Measurements from ENCODE around the gene EBF4. TPM values are rescaled to one million over a fixed set of nuclear protein-coding genes. Genes with fewer than 3 reads are reported as not detected.
A peak's percentile ranks its signal among the peaks of the same experiment; 100 is the strongest.

The EBF4 gene, protein sequence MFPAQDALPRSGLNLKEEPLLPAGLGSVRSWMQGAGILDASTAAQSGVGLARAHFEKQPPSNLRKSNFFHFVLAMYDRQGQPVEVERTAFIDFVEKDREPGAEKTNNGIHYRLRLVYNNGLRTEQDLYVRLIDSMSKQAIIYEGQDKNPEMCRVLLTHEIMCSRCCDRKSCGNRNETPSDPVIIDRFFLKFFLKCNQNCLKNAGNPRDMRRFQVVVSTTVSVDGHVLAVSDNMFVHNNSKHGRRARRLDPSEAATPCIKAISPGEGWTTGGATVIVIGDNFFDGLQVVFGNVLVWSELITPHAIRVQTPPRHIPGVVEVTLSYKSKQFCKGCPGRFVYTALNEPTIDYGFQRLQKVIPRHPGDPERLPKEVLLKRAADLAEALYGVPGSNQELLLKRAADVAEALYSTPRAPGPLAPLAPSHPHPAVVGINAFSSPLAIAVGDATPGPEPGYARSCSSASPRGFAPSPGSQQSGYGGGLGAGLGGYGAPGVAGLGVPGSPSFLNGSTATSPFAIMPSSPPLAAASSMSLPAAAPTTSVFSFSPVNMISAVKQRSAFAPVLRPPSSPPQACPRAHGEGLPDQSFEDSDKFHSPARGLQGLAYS
- 10 to 100 TPM in 2 of 5 donors, 1 to 10 TPM in 3; 7.0 to 69.2 (median 8.5) TPM for total RNA-seq
- 10 to 100 TPM; 10.2 to 16.8 (median 15.0) TPM for polyA plus RNA-seq
- long read RNA-seq, donor 1, partial matches to known transcripts = 0 of 2 reads
- long read RNA-seq, donor 1, other reads (novel, unspliced or antisense) = 0 of 2 reads
- long read RNA-seq, donor 2, partial matches to known transcripts = 0 of 2 reads
- long read RNA-seq, donor 2, other reads (novel, unspliced or antisense) = 0 of 2 reads
- long read RNA-seq, donor 3, partial matches to known transcripts = 0 of 3 reads
- long read RNA-seq, donor 3, other reads (novel, unspliced or antisense) = 0 of 3 reads
- long read RNA-seq, donor 4 = 0 reads
- long read RNA-seq, donor 5, partial matches to known transcripts = 0 of 2 reads
- long read RNA-seq, donor 5, other reads (novel, unspliced or antisense) = 0 of 2 reads
- long read RNA-seq, donor 6, transcript EBF4-206 (3 exons, 1,647 nt) = major isoform, 5 of 6 reads
- long read RNA-seq, donor 6, partial matches to known transcripts = 0 of 6 reads
- long read RNA-seq, donor 6, other reads (novel, unspliced or antisense) = 0 of 6 reads
- long read RNA-seq, donor 7, partial matches to known transcripts = 0 of 1 reads
- long read RNA-seq, donor 7, other reads (novel, unspliced or antisense) = 0 of 1 reads
- long read RNA-seq, donor 8, partial matches to known transcripts = 0 of 3 reads
- long read RNA-seq, donor 8, other reads (novel, unspliced or antisense) = 0 of 3 reads
- long read RNA-seq, donor 9 = 0 reads
- long read RNA-seq, donor 10, partial matches to known transcripts = 0 of 1 reads
- long read RNA-seq, donor 10, other reads (novel, unspliced or antisense) = 0 of 1 reads

DNA sequence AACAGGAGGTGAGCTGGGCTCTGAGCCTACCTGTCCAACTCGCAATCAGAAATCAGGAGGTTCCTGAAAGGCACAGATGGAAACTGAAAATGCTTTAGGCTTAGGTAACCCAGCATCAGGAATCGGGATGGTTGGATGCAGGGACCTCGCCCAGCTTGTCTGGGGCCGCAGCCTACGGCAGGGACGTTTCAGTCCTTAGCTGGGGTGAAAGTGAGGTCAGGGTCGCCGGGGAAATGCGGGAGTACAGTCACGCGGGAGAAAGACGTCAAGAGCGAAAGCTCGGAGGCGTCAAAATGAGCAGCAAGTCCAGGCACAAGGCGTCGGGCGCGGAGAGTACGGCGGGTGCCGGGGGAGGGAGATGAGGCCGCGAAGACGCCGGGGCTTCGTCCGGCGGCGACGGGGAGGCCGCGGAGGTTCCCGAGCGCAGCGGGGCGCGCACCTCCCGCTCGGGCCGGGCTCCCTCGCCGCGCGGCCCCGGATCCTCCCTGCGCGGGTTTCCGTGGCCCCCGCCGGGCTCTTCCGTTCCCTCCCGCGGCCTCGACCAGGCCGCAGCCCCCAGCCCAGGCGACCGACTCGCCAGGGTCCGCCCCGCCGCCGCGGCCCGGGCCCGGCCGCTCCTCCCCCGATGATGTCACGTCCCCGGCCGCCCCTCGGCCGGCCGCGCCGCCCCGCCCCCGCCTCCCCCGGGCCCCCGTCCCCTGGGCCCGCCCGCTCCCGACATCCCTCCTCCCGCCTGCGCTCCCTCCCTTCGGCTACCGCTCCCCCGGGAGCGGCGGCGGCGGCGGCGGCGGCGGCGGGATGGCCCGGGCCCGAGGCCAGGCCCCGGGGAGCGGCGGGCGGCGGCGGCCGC lies at the start of gene EBF4:
TSS of gene EBF4 (plus strand) at position 745 of the 850 bp plus-strand sequence. CDS start 866 bp downstream, outside the sequence.
- Histone ChIP-seq H3K27ac (peak within 1 kb of the TSS; percentile 9 to 94 (median 85)), H3K4me1 (peaks cover 9 to 35% (median 24%) of the 10 kb centered on the region in 4 donors), H3K9me3 (no peaks in the 10 kb centered on the region), H3K4me3 (peak within 1 kb of the TSS; percentile 53 to 63 (median 61)), H3K27me3 (peaks cover 0 to 47% (median 17%) of the 10 kb centered on the region in 3 donors), H3K36me3 (no peaks in the 10 kb centered on the region)
- DNase-seq = peak; percentile 55 to 87
- intact Hi-C loops (cut with DNase I; ENCODE audit: low total_unique reads) = no loop called here
- TF ChIP-seq POLR2AphosphoS5 (IDR thresholded peaks at IDR 0.05) (peak in 1 of 3 donors; percentile 26), EP300 (IDR thresholded peaks at IDR 0.05) (no peak)
- WGBS, 5 donors = 2 to 7% (median 4%) methylated on average over 21 to 101 of the region's 106 CpGs

DNA sequence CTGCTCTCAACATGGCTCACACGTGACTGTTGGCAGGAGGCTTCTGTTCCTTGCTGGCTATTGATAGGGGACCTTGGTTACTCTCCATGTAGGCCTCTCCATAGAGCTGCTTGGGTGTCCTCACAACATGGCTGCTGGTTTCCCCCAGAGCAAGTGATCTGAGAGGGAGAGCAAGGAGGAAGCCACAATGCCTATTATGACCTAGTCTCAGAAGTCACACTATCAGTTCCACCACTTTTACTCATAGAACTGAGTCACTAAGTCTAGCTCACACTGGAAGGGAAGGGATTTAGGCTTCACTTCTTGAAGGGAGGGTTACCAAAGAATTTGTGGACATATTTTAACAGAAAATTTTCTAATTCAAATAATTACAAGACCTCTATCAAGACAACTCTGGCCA lies 48.9 kb upstream of the EBF4 start:
- Histone ChIP-seq H3K27ac (no peak overlapping the region), H3K36me3 (peaks cover 0 to 15% (median 0%) of the 10 kb centered on the region in 4 donors), H3K4me1 (peaks cover 0 to 5% (median 0%) of the 10 kb centered on the region in 4 donors), H3K27me3 (no peaks in the 10 kb centered on the region), H3K4me3 (no peak overlapping the region), H3K9me3 (no peaks in the 10 kb centered on the region)
- DNase-seq = no peak
- 50 to 100% (median 94%) methylated on average over 1 of the region's 1 CpG for WGBS, 5 donors
- TF ChIP-seq EP300 (IDR thresholded peaks at IDR 0.05) (no peak), POLR2AphosphoS5 (IDR thresholded peaks at IDR 0.05) (no peak)
- TF ChIP-seq, protein P1, sequence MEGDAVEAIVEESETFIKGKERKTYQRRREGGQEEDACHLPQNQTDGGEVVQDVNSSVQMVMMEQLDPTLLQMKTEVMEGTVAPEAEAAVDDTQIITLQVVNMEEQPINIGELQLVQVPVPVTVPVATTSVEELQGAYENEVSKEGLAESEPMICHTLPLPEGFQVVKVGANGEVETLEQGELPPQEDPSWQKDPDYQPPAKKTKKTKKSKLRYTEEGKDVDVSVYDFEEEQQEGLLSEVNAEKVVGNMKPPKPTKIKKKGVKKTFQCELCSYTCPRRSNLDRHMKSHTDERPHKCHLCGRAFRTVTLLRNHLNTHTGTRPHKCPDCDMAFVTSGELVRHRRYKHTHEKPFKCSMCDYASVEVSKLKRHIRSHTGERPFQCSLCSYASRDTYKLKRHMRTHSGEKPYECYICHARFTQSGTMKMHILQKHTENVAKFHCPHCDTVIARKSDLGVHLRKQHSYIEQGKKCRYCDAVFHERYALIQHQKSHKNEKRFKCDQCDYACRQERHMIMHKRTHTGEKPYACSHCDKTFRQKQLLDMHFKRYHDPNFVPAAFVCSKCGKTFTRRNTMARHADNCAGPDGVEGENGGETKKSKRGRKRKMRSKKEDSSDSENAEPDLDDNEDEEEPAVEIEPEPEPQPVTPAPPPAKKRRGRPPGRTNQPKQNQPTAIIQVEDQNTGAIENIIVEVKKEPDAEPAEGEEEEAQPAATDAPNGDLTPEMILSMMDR (IDR thresholded peaks at IDR 0.05) = no peak
- intact Hi-C loops (cut with DNase I; ENCODE audit: low total_unique reads) = loop anchor here (10.0 kb wide), 1 partner anchor 109 kb away; the partner anchor contains the start of gene TMC2

DNA sequence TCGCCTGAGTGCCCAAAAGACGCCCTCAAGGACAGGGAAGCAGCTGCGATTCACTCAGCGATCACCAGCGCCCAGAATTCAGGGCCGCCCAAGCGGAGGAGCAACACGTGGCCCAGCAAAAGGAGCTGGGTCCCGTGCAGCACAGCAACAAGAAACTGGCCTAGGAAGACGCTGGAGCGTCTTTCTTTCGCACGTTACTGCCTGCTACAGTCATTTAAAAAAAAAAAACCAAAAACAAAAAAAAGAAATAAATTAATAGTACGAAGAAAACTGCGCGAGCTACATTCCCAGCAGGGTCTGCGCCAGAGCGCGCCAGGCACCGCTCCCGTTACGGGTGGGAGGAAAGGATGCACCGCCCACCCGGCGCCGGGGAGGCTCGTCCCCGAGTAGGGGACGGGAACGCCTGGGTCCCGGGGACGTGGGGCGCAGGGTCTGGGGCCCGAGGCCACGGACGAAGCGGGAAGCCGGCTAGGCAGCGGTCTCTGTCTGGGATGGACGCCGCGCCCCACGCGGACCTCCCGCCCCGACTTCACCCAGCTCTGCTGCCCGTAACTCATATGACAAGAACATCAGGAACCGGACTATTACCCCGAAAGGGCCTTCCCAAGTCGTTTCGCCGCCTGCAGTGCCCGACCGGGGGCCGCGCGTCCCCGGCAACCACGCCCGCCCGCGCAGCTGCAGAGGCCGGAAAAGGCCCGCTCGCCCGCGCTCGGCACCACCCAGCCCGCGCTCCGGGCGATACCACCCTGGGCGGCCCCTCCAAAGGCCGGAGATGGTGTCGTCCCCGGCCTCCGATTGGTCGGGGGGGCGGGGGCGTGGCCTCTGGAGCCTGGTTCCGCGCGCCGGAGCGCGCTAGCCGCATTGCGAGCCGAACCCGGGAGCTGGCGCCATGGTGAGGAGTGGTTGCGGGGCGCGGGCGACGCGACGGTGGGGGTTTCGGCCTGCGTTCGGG lies 40.5 kb upstream of the EBF4 start, which contains the start of gene NOP56:
TSS of gene NOP56 (plus strand) at position 861 of the 952 bp plus-strand sequence. CDS start at position 890, 29 bp downstream.
- 0% methylated on average over 58 to 101 of the region's 101 CpGs for WGBS, 5 donors
- H3K4me3 ChIP-seq = peak within 1 kb of the TSS; percentile 88 to 100 (median 92)
- peak within 1 kb of the TSS; percentile 84 to 95 (median 91) for H3K27ac ChIP-seq
- H3K27me3 ChIP-seq = no peaks in the 10 kb centered on the region
- peak; percentile 92 to 97 for DNase-seq
- TF ChIP-seq, protein P1 (IDR thresholded peaks at IDR 0.05) = no peak
- peak; percentile 68 to 92 (median 85) for TF ChIP-seq POLR2AphosphoS5 (IDR thresholded peaks at IDR 0.05)
- TF ChIP-seq POLR2A (IDR thresholded peaks at IDR 0.05) = no peak
- no peaks in the 10 kb centered on the region for H3K9me3 ChIP-seq
- peaks cover 20 to 42% (median 32%) of the 10 kb centered on the region in 4 donors for H3K4me1 ChIP-seq
- peaks cover 30 to 33% (median 31%) of the 10 kb centered on the region in 4 donors for H3K36me3 ChIP-seq
- intact Hi-C loops (cut with DNase I; ENCODE audit: low total_unique reads) = no loop called here
